PFSK-1 (cell line): ENCODE results near the gene NCEH1.

Experiments used
- FOXP2 ChIP-seq: optimal IDR thresholded peaks from 2 replicates; pipeline ENCODE3; 2011; ENCODE audit warnings: borderline replicate concordance, control low read depth, inconsistent platforms; ENCODE audit not compliant: insufficient read depth; ENCODE audit errors: extremely low read length, extremely low read depth
- POLR2AphosphoS5 ChIP-seq: IDR thresholded peaks from 2 replicates; pipeline ENCODE4 v1.6.1; 2012; ENCODE audit warnings: low read depth, mild to moderate bottlenecking, control low read depth, low read length, moderate library complexity
- REST ChIP-seq, 2 experiments: IDR thresholded peaks; 2 replicates each; pipeline versions ENCODE4 v1.6.1 to v1.8.0; 2011 to 2012; ENCODE audit warnings: low read depth in 2 of 2, low read length in 2 of 2, control low read depth in 1 of 2, inconsistent platforms in 1 of 2, mild to moderate bottlenecking in 1 of 2, moderate library complexity in 1 of 2; ENCODE audit not compliant: insufficient read depth in 1 of 2
- SIN3A ChIP-seq: IDR thresholded peaks from 2 replicates; pipeline ENCODE4 v1.6.1; 2012; ENCODE audit warnings: mild to moderate bottlenecking, low read length, moderate library complexity, borderline replicate concordance; ENCODE audit not compliant: insufficient read depth
- TAF1 ChIP-seq: IDR thresholded peaks from 2 replicates; pipeline ENCODE4 v1.6.1; 2012; ENCODE audit warnings: low read length, control low read depth, borderline replicate concordance; ENCODE audit not compliant: insufficient read depth

The NCEH1 gene

GRCh38 chr3:172700936-172701455, 9.9 kb downstream of the NCEH1 start:
- no peak for TF ChIP-seq SIN3A

GRCh38 chr3:172700256-172700655, 10.6 kb downstream of the NCEH1 start:
- TF ChIP-seq SIN3A, result no peak
- TF ChIP-seq POLR2AphosphoS5, result no peak
- no peak for TF ChIP-seq FOXP2
- no peak for TF ChIP-seq TAF1
- TF ChIP-seq REST (IDR thresholded peaks at IDR 0.05; ENCODE audit: insufficient read depth in 1 of 2, low read depth in 2 of 2, low read length in 2 of 2), result no peak

- no peak for TF ChIP-seq SIN3A
- TF ChIP-seq FOXP2, result no peak
- TF ChIP-seq TAF1, result no peak
- TF ChIP-seq POLR2AphosphoS5, result no peak
- no peak for TF ChIP-seq REST (IDR thresholded peaks at IDR 0.05; ENCODE audit: insufficient read depth in 1 of 2, low read depth in 2 of 2, low read length in 2 of 2)
Observed at GRCh38 chr3:172699031-172699430, 11.8 kb downstream of the NCEH1 start.

- TF ChIP-seq REST (IDR thresholded peaks at IDR 0.05; ENCODE audit: insufficient read depth in 1 of 2, low read depth in 2 of 2, low read length in 2 of 2) (no peak), POLR2AphosphoS5 (no peak), SIN3A (no peak), FOXP2 (no peak), TAF1 (no peak)
Observed at GRCh38 chr3:172698631-172699030, 12.2 kb downstream of the NCEH1 start.

- TF ChIP-seq REST (IDR thresholded peaks at IDR 0.05; ENCODE audit: insufficient read depth in 1 of 2, low read depth in 2 of 2, low read length in 2 of 2) (no peak), POLR2AphosphoS5 (no peak), FOXP2 (no peak), TAF1 (no peak), SIN3A (no peak)
Observed at GRCh38 chr3:172697558-172697957, 13.3 kb downstream of the NCEH1 start.
